ENCODE results near the gene CCDC88B. TPM values are rescaled to one million over a fixed set of nuclear protein-coding genes. Genes with fewer than 3 reads are reported as not detected.
"Not testable (repeated sequence)": the region's sequence is repeated elsewhere in the genome, so short reads cannot be mapped to it uniquely, and the experiment has no call there.

The CCDC88B gene
- total RNA-seq, 1 experiment from 2014 or later: 9.6 TPM

- H3K9me2 ChIP-seq (ENCODE audit: insufficient read depth): no peaks in the 10 kb centered on the region
Observed at GRCh38 chr11:64322925-64323260, 17.1 kb upstream of the CCDC88B start.

GRCh38 chr11:64323373-64323772 lies 16.6 kb upstream of the CCDC88B start:
- intact Hi-C loops (cut with micrococcal nuclease; ENCODE audit: unreplicated experiment): no loop called here
- Histone ChIP-seq H3K9me3 (ENCODE audit: insufficient read depth, low read depth) (no peaks in the 10 kb centered on the region), H3K27me3 (ENCODE audit: insufficient read depth, low read depth) (no peaks in the 10 kb centered on the region), H3F3A (ENCODE audit: insufficient read depth, low read depth) (peaks cover 37% of the 10 kb centered on the region; the same call in 1 of the 2 replicates), H3K79me2 (ENCODE audit: low read depth) (peaks cover 22% of the 10 kb centered on the region), H2AFZ (no peak overlapping the region), H4K20me1 (ENCODE audit: insufficient read depth) (no peaks in the 10 kb centered on the region), H3K36me3 (ENCODE audit: low read depth) (peaks cover 7% of the 10 kb centered on the region; the same call in 1 of the 2 replicates), H3K4me1 (replicated peaks; ENCODE audit: insufficient read depth) (peaks cover 34% of the 10 kb centered on the region), H3K27ac (no peak overlapping the region), H3K9me2 (ENCODE audit: insufficient read depth) (no peaks in the 10 kb centered on the region), H3K4me2 (no peak overlapping the region), H3K4me3 (no peak overlapping the region)
- ChIA-PET CTCF (no interaction called here), POLR2A (ENCODE audit: unreplicated experiment) (interaction anchor here (0.6 kb wide), 1 partner anchor 77 kb away, joined by 3 read pairs; no protein-coding TSS in a partner anchor)
- TF ChIP-seq CTCF (conservative IDR thresholded peaks at IDR 0.05) (no peak), EZH2 (IDR thresholded peaks at IDR 0.05; ENCODE audit: low read depth) (no peak)
- no TSS peak for BruUV-seq (replicated peaks)
- DNase-seq: no peak

More at GRCh38 chr11:64322925-64323260, 17.1 kb upstream of the CCDC88B start:
- peaks cover 34% of the 10 kb centered on the region for H3K4me1 ChIP-seq (replicated peaks; ENCODE audit: insufficient read depth)
- peaks cover 24% of the 10 kb centered on the region for H3K79me2 ChIP-seq (ENCODE audit: low read depth)
- no peak overlapping the region for H3K4me2 ChIP-seq
- ChIA-PET POLR2A (ENCODE audit: unreplicated experiment) (interaction anchor here (0.6 kb wide), 1 partner anchor 77 kb away, joined by 3 read pairs; no protein-coding TSS in a partner anchor), CTCF (no interaction called here)
- no peaks in the 10 kb centered on the region for H4K20me1 ChIP-seq (ENCODE audit: insufficient read depth)
- peak in 1 of 2 experiments; percentile 21 for DNase-seq
- H2AFZ ChIP-seq: no peak overlapping the region
- peaks cover 7% of the 10 kb centered on the region; the same call in 1 of the 2 replicates for H3K36me3 ChIP-seq (ENCODE audit: low read depth)
- no peaks in the 10 kb centered on the region for H3K27me3 ChIP-seq (ENCODE audit: insufficient read depth, low read depth)
- no peak overlapping the region for H3K27ac ChIP-seq
- no TSS peak for BruUV-seq (replicated peaks)
- H3K9me3 ChIP-seq (ENCODE audit: insufficient read depth, low read depth): no peaks in the 10 kb centered on the region
- TF ChIP-seq CTCF (conservative IDR thresholded peaks at IDR 0.05): no peak
- H3K4me3 ChIP-seq: no peak overlapping the region
- H3F3A ChIP-seq (ENCODE audit: insufficient read depth, low read depth): peaks cover 37% of the 10 kb centered on the region; the same call in 1 of the 2 replicates
- intact Hi-C loops (cut with micrococcal nuclease; ENCODE audit: unreplicated experiment): no loop called here

GRCh38 chr11:64323984-64324383 lies 16.0 kb upstream of the CCDC88B start:
- BruUV-seq (replicated peaks); POLR2A ChIA-PET (ENCODE audit: unreplicated experiment); H3K4me3 ChIP-seq; H3K9me3 ChIP-seq (ENCODE audit: insufficient read depth, low read depth); H3K9me2 ChIP-seq (ENCODE audit: insufficient read depth); H3K27me3 ChIP-seq (ENCODE audit: insufficient read depth, low read depth); CTCF ChIA-PET; H3K36me3 ChIP-seq (ENCODE audit: low read depth); intact Hi-C loops (cut with micrococcal nuclease; ENCODE audit: unreplicated experiment); H4K20me1 ChIP-seq (ENCODE audit: insufficient read depth); H2AFZ ChIP-seq; H3K4me2 ChIP-seq; H3K27ac ChIP-seq: not testable (repeated sequence)
- Histone ChIP-seq H3K79me2 (ENCODE audit: low read depth) (peaks cover 16% of the 10 kb centered on the region), H3K4me1 (replicated peaks; ENCODE audit: insufficient read depth) (peaks cover 32% of the 10 kb centered on the region), H3F3A (ENCODE audit: insufficient read depth, low read depth) (peaks cover 36% of the 10 kb centered on the region; the same call in 1 of the 2 replicates)
- DNase-seq: peak in 1 of 2 experiments; percentile 30
